K562 (cell line): ENCODE results near the gene OR10R2. TPM values are rescaled to one million over a fixed set of nuclear protein-coding genes. Genes with fewer than 3 reads are reported as not detected.

Source experiments
- ATAC-seq: fragments of 200-7000 bp; cut with Tn5 transposase; 3 replicates; pipeline ENCODE4 v1.9.1; 2020; ENCODE audit warnings: moderate library complexity
- BruUV-seq: library from RNA; stranded (reverse); fragments of 400-500 nt; replicated peaks from 2 replicates; lab custom pipeline; 2021; lab: Mats Ljungman, UMichigan
- CTCF ChIA-PET: fragments of 300-600 bp; formaldehyde crosslinking; extraction: SDS; loops from one replicate; lab custom pipeline; 2021; ENCODE audit warnings: low intra/inter-chr PET ratio; lab: Yijun Ruan, JAX
- POLR2A ChIA-PET: fragments of 300-600, 350-650 bp; sonication (Branson Sonifier 250); formaldehyde crosslinking; extraction: SDS; loops from one replicate; lab custom pipeline; 2021; ENCODE audit warnings: antibody characterized with exemption, inconsistent platforms; lab: Yijun Ruan, JAX
- DNase-seq, 4 experiments: peaks; one replicate each; pipeline versions ENCODE4 v3.0.0 to v3.0.0-alpha.2; 2011 to 2018; ENCODE audit warnings: low spot score in 3 of 4, mixed read lengths in 3 of 4; ENCODE audit errors: extremely low read depth in 1 of 4
- FAIRE-seq: peaks from 2 replicates; lab custom pipeline; 2011; peaks lifted over from hg19 to GRCh38; lab: Jason Lieb, UNC
- H2AFZ ChIP-seq: 2 replicates; pipeline ENCODE4 v1.6.0; 2011; ENCODE audit warnings: low read depth, low read length, control low read depth, inconsistent platforms
- H3K27ac ChIP-seq: fragments of 200-600 bp; 3 replicates; pipeline ENCODE4 v1.8.0; 2011; ENCODE audit warnings: low read depth, mild to moderate bottlenecking, control low read depth, inconsistent platforms, low read length, moderate library complexity, mixed read lengths; ENCODE audit errors: extremely low read depth
- H3K27me3 ChIP-seq, 2 experiments: fragments of 300-600 bp in 1 of 2; 2 replicates in 1 of 2; 3 replicates in 1 of 2; pipeline versions ENCODE4 v1.6.0 to v1.8.0; 2011; ENCODE audit warnings: inconsistent platforms in 2 of 2, low read length in 2 of 2, mild to moderate bottlenecking in 1 of 2, mixed read lengths in 1 of 2, moderate library complexity in 1 of 2; ENCODE audit not compliant: control insufficient read depth in 2 of 2, insufficient read depth in 2 of 2
- H3K36me3 ChIP-seq: fragments of 300-600 bp; 3 replicates; pipeline ENCODE4 v1.8.0; 2011; ENCODE audit warnings: mild to moderate bottlenecking, low read length, inconsistent platforms; ENCODE audit not compliant: control insufficient read depth, insufficient read depth
- H3K4me1 ChIP-seq, 2 experiments: fragments of 200-600 bp in 1 of 2; replicated peaks in 1 of 2; 2 replicates in 1 of 2; 3 replicates in 1 of 2; pipeline versions ENCODE4 v1.5.1 to v1.8.0; 2011; ENCODE audit warnings: inconsistent platforms in 2 of 2, low read length in 2 of 2, mild to moderate bottlenecking in 1 of 2, mixed read lengths in 1 of 2, moderate library complexity in 1 of 2; ENCODE audit not compliant: control insufficient read depth in 2 of 2, insufficient read depth in 2 of 2
- H3K4me2 ChIP-seq: 2 replicates; pipeline ENCODE4 v1.6.1; 2011; ENCODE audit warnings: low read length, control low read depth, inconsistent platforms, mixed read lengths; ENCODE audit not compliant: insufficient read depth
- H3K4me3 ChIP-seq: fragments of 200-600 bp; sonication (generic), shearing (Covaris generic); 2 replicates; pipeline ENCODE4 v1.5.1; 2016; ENCODE audit warnings: control low read depth, inconsistent platforms
- H3K79me2 ChIP-seq: fragments of 200-600 bp; 3 replicates; pipeline ENCODE4 v1.8.0; 2011; ENCODE audit warnings: low read length, inconsistent platforms; ENCODE audit not compliant: control insufficient read depth, insufficient read depth
- H3K9ac ChIP-seq, 2 experiments: 2 replicates each; pipeline versions ENCODE4 v1.6.0 to v1.6.1; 2011; ENCODE audit warnings: low read depth in 2 of 2, low read length in 2 of 2, control low read depth in 1 of 2, inconsistent platforms in 1 of 2, mild to moderate bottlenecking in 1 of 2, mixed read lengths in 1 of 2; ENCODE audit not compliant: insufficient read depth in 1 of 2
- H3K9me1 ChIP-seq: one replicate; pipeline ENCODE4 v1.6.0; 2011; ENCODE audit warnings: inconsistent platforms, mild to moderate bottlenecking, low read length, moderate library complexity; ENCODE audit not compliant: control insufficient read depth, insufficient read depth
- H3K9me3 ChIP-seq: replicated peaks from 2 replicates; pipeline ENCODE4 v1.5.1; 2011; ENCODE audit warnings: low read depth, low read length, inconsistent platforms; ENCODE audit not compliant: control insufficient read depth, insufficient read depth
- H4K20me1 ChIP-seq: replicated peaks from 2 replicates; pipeline ENCODE4 v1.6.1; 2011; ENCODE audit warnings: low read length, inconsistent platforms, mixed read lengths; ENCODE audit not compliant: control insufficient read depth, insufficient read depth
- CCAR2 ChIP-seq: fragments of 200-400 bp; formaldehyde crosslinking; IDR thresholded peaks from 2 replicates; pipeline ENCODE4 v1.6.1; 2017; ENCODE audit warnings: mild to moderate bottlenecking, low read depth, low read length
- ZNF165 ChIP-seq: fragments of 250-450 bp; sonication (Bioruptor Pico); IDR thresholded peaks from 2 replicates; pipeline ENCODE4 v1.4.0; 2020; ENCODE audit warnings: borderline replicate concordance
- ZZZ3 ChIP-seq: fragments of 450-650 bp; IDR thresholded peaks from 2 replicates; pipeline ENCODE4 v1.6.1; 2016; ENCODE audit warnings: antibody characterized with exemption, mild to moderate bottlenecking, moderate library complexity
- WGBS: fragments of 100-300 bp; shearing (Covaris generic); methylation state at CpG from one replicate; pipeline ENCODE4 v1.1.6; 2016; ENCODE audit warnings: low coverage, mixed read lengths; ENCODE audit not compliant: insufficient coverage; ENCODE audit errors: missing lambda C conversion rate; 5-methylcytosine and 5-hydroxymethylcytosine counted together
- in situ Hi-C: fragments of 300-500 bp; cut with MboI; formaldehyde crosslinking; loops from 4 replicates; pipeline ENCODE4 v1.15.0; 2018; ENCODE audit warnings: inconsistent platforms, mixed read lengths
- intact Hi-C: fragments of 100-400 bp; cut with micrococcal nuclease; formaldehyde crosslinking; loops from 2 replicates; pipeline ENCODE4 v1.14.2; 2022
- polyA plus RNA-seq, 8 experiments: library from polyadenylated mRNA; depleted of rRNA in 4 of 8; stranded (reverse) in 5 of 8; unstranded in 3 of 8; fragments of >200 nt; fragmentation: Nextera tagmentation in 2 of 8; fragmentation: Illumina TruSeq in 1 of 8; extraction: Ambion mirVana in 2 of 8; extraction: Trizol in 1 of 8; gene quantifications; 2 replicates each; pipeline versions ENCODE4 v1.2.1 to v1.2.3, GENCODE V29; 2011 to 2014; ENCODE audit warnings: inconsistent platforms in 1 of 8, missing spikeins in 1 of 8
- total RNA-seq, 7 experiments: library from RNA; depleted of rRNA in 6 of 7; stranded (reverse); fragments of >200 nt in 6 of 7; fragmentation: Illumina TruSeq in 2 of 7; extraction: Trizol in 2 of 7; gene quantifications; 2 replicates each; pipeline versions ENCODE4 v1.2.1 to v1.2.3, GENCODE V29; 2011 to 2021; ENCODE audit warnings: low replicate concordance in 1 of 7
- TF ChIP-seq, protein P1 (sequence below), 2 experiments: fragments of 450-650 bp; IDR thresholded peaks; 2 replicates each; pipeline ENCODE4 v1.6.1; 2016; ENCODE audit warnings: mild to moderate bottlenecking in 2 of 2, borderline replicate concordance in 1 of 2, low read depth in 1 of 2, moderate library complexity in 1 of 2
- TF ChIP-seq, protein P2 (sequence below), 3 experiments: fragments of 200-800 bp in 1 of 3; sonication (Bioruptor generic) in 1 of 3; sonication (generic) in 1 of 3; formaldehyde crosslinking in 1 of 3; IDR thresholded peaks; 2 replicates each; pipeline versions ENCODE4 v1.6.1 to v1.8.0; 2016 to 2022; ENCODE audit warnings: mild to moderate bottlenecking in 2 of 3, missing compliant biosample characterization in 2 of 3, missing genetic modification characterization in 2 of 3, missing genetic modification reagents in 1 of 3

The OR10R2 gene
- total and polyA plus RNA-seq, 9 of the 15 experiments (the other 6 are each of a cell fraction or from before 2014, with no cell fraction given) = not detected

DNA sequence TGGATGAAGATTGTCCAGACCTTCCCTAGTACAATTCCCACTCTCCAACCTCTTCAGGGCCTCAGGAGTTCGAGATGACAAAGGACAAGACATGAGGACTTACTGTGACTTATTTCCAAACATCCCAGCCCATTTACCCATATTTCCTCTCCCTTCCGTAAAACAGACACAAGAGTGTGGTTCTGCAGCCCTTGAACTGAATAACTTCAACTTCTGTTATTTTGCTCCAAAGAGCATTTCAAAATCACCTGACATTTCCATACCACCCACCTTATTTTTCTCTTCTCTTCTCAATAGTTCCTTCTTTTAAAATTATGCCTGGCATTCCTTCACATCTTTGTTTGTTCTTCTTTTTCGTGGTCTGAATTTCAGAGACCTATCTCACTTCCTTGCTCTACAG is 37.3 kb upstream of the OR10R2 start:
- intact Hi-C loops (no loop called here), in situ Hi-C loops (no loop called here)
- Histone ChIP-seq H3K4me1 (no peaks in the 10 kb centered on the region), H4K20me1 (no peaks in the 10 kb centered on the region), H3K9ac (no peak overlapping the region), H3K9me3 (no peaks in the 10 kb centered on the region), H3K4me3 (no peak overlapping the region), H3K79me2 (no peaks in the 10 kb centered on the region), H3K9me1 (no peaks in the 10 kb centered on the region), H3K36me3 (no peaks in the 10 kb centered on the region), H3K4me2 (no peak overlapping the region), H3K27me3 (no peaks in the 10 kb centered on the region), H2AFZ (no peak overlapping the region), H3K27ac (no peak overlapping the region)
- ATAC-seq = no peak
- no peak for DNase-seq
- ChIA-PET POLR2A (no interaction called here), CTCF (no interaction called here)
- WGBS = 0% methylated on average over 3 of the region's 3 CpGs
- TF ChIP-seq ZZZ3 = no peak
- no peak for TF ChIP-seq CCAR2
- TF ChIP-seq, protein P1, sequence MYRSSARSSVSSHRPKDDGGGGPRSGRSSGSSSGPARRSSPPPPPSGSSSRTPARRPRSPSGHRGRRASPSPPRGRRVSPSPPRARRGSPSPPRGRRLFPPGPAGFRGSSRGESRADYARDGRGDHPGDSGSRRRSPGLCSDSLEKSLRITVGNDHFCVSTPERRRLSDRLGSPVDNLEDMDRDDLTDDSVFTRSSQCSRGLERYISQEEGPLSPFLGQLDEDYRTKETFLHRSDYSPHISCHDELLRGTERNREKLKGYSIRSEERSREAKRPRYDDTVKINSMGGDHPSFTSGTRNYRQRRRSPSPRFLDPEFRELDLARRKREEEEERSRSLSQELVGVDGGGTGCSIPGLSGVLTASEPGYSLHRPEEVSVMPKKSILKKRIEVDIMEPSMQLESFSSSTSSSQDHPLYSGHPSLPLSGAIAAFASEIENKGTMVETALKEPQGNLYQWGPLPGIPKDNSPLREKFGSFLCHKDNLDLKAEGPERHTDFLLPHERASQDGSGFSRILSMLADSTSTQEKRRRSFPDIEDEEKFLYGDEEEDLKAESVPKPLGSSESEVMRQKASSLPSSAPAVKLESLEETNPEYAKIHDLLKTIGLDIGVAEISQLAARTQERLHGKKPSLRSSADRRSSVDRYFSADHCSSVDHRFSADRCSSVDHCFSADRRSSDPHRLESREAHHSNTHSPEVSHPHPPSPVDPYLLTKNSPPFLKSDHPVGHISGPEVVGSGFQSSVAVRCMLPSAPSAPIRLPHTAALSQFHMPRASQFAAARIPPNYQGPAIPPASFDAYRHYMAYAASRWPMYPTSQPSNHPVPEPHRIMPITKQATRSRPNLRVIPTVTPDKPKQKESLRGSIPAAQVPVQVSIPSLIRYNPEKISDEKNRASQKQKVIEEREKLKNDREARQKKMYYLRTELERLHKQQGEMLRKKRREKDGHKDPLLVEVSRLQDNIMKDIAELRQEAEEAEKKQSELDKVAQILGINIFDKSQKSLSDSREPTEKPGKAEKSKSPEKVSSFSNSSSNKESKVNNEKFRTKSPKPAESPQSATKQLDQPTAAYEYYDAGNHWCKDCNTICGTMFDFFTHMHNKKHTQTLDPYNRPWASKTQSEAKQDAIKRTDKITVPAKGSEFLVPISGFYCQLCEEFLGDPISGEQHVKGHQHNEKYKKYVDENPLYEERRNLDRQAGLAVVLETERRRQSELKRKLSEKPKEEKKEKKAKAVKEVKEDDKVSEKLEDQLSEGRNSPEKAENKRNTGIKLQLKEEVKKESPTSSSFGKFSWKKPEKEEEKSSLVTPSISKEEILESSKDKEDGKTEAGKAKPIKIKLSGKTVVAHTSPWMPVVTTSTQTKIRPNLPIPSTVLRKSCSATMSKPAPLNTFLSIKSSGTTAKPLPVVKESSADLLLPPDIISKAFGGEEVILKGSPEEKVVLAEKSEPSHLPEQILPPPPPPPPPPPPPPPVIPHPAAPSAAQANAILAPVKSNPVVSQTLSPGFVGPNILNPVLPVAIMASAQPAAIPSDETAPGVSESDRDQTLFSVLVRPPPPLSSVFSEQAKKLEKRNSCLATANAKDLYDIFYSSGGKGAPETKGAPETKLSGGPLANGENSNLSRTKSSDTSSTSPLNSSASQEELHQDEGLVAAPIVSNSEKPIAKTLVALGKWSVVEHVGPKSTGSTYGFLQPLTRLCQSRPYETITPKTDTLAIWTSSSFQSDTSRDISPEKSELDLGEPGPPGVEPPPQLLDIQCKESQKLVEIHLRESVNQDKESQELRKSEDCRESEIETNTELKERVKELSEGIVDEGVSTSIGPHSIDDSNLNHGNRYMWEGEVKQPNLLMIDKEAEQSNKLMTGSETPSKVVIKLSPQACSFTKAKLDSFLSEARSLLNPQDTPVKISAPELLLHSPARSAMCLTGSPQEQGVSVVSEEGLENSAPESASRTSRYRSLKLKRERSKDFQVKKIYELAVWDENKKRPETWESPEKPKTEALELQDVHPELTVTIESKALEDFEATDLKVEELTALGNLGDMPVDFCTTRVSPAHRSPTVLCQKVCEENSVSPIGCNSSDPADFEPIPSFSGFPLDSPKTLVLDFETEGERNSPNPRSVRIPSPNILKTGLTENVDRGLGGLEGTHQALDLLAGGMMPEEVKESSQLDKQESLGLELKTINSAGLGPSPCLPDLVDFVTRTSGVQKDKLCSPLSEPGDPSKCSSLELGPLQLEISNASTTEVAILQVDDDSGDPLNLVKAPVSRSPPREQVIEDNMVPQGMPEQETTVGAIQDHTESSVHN (IDR thresholded peaks at IDR 0.05; ENCODE audit: borderline replicate concordance in 1 of 2, low read depth in 1 of 2) = no peak
- TF ChIP-seq, protein P2, sequence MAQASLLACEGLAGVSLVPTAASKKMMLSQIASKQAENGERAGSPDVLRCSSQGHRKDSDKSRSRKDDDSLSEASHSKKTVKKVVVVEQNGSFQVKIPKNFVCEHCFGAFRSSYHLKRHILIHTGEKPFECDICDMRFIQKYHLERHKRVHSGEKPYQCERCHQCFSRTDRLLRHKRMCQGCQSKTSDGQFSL (CRISPR knock-in tag; IDR thresholded peaks at IDR 0.05) = no peak
- TF ChIP-seq, protein P2 (tag; IDR thresholded peaks at IDR 0.05) = no peak
- TF ChIP-seq ZNF165 = no peak
- no TSS peak for BruUV-seq
- FAIRE-seq = no peak
